Cortex of kidney (tissue), 1 donor: ENCODE measurements around the gene MAD1L1.
"Not testable (repeated sequence)": the region's sequence is repeated elsewhere in the genome, so short reads cannot be mapped to it uniquely, and the experiment has no call there.

Experiments used
- DNase-seq: peaks from one replicate; lab custom pipeline; 2025; lab: John Stamatoyannopoulos, UW

MAD1L1 gene

DNA sequence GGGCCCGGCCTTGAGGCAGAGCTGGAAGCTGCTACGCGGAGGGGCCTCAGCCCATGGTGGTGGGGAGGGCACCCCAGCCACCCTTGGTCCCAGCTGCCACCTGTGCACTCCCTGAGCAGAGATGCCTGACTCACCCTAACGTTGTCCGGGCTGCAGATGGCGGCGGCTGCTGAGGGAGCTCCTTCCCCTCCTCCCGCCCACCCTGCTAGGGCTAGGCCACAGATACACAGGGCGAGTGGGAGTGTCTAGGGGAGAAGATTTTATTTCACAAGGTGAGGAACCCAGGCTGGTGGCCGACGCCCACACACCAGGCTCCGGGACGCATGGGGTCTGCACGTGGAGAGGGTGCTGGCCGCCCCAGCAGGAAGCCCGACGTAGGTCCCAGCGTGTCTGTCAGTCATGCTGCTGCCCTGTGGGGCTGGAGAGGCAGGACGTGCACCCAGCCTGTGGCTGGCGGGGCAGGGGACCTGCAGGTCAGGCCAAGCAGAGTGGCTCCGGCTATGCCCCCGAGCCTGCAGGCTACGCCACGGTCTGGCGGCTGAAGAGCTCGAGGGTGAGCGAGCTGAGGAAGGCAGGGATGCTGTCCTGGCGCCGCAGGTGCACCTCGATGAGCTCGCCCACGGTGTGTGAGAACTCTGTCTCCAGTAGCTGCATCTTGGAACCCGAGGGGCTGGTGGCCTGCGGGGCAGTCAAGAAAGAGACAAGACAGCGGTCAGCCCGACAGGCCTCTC lies 417.0 kb downstream of the MAD1L1 start:
- not testable (repeated sequence) for DNase-seq

GRCh38 chr7:1815051-1815481 lies 417.7 kb downstream of the MAD1L1 start:
- DNase-seq = no peak

- DNase-seq = no peak
Measured at GRCh38 chr7:1814089-1814811, 418.5 kb downstream of the MAD1L1 start.

GRCh38 chr7:1813394-1814088 lies 419.2 kb downstream of the MAD1L1 start:
- no peak for DNase-seq

GRCh38 chr7:1812509-1813393 lies 420.0 kb downstream of the MAD1L1 start:
- no peak for DNase-seq

DNA sequence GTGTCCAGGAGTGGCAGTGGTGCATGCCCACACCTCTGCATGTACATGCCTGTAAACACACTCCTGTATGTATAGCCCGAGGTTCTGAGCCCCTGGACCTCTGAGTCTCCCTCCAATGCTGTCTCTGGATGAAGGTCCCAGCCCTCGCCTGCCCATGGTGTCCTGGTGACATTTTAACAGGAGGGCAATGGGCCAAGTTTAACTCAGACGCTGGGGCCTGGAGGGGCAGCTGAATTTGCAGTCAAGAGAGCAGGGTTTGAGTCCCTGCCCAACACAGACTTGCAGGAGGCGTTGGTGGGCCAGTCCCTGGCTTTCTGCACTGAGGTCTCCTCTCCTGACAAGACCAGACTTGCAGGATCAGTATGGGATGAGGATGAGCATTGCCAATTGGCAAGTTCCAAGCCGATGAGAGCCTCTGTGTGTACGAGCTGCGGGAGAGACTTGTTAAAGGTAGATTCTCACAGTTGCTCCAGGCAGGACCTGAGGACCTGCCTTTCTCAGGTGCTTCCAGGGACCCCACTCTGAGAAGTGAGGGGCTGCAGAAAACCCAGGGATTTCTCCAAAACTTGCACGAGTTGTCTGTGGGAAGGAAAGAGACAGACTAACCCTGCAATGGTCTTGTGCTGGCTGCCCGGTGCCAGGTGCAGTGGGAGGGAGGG lies 420.8 kb downstream of the MAD1L1 start:
- DNase-seq = no peak

GRCh38 chr7:1810961-1811849 lies 421.5 kb downstream of the MAD1L1 start:
- no peak for DNase-seq

GRCh38 chr7:1810521-1810920 lies 422.2 kb downstream of the MAD1L1 start:
- no peak for DNase-seq

GRCh38 chr7:1809601-1810258 lies 423.0 kb downstream of the MAD1L1 start:
- DNase-seq = no peak

- DNase-seq = no peak
Measured at GRCh38 chr7:1809070-1809469, 423.7 kb downstream of the MAD1L1 start.

DNA sequence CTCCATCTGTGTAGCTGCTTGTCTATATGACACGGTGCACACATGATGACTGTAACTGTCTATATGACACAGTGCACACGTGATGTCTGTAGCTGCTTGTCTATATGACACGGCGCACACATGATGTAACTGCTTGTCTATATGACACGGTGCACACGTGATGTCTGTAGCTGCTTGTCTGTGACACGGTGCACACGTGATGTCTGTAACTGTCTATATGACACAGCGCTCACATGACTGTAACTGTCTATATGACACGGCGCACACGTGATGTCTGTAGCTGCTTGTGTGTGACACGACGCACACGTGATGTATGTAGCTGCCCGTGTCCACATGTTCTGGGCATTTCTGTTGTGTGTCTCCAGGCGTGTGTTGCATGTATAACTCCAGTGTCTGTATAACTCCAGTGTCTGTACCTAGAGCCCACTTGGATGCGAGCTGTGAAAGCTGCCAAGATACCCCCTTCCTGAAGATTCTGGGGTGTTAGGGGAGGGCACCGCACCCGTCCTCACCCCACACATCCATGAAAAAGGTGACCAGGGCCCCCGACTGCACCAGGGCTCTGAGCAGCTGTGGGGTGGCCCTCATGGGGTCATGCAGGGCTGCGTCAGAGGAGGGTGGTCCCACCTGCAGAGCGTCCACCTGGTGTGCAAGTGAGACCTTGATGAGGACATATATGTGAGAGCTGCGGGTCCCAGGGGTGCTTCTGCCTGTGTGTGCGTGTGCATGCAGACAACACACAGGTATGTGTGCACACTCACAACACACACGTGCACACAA lies 424.7 kb downstream of the MAD1L1 start:
- no peak for DNase-seq

- DNase-seq = no peak
Measured at GRCh38 chr7:1806354-1806753, 426.4 kb downstream of the MAD1L1 start.

DNA sequence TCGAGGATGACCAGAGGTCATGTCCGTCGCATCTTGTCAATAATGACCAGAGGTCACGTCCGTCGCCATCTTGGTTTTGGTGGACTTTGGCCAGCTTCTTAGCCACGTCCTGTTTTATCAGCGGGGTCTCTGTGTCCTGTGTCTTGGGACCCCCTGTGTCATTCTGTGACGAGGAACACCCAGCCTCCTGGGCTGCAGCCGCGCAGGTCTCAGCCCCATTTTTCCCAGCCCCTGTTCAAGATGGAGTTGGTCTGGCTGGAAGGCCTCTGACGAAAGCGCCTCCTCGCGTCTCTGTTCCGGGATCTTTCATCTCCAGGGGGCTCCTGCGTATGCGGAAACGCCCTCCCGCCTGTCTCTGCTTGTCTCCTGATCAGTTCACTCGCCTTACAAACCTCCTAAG lies 428.4 kb downstream of the MAD1L1 start:
- DNase-seq = no peak

DNA sequence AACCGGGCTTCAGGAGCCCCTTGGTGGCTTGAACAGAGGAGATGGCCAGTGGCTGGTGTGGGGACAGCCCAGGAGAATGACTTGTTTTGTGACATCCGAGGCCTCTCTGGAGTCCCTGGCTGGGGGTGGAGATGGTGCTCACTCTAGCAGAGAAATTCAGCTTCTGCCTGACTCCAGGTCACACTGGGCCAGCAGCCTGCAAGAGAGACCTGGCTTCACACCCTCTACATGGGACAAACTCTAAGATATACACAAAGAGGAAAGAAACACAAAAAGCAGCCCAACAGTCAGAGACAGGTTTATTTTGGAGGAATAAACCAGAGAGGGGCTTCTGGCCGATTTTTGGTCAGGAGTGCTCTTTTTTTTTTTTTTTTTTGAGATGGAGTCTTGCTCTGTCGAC lies 429.8 kb downstream of the MAD1L1 start:
- DNase-seq = no peak

DNA sequence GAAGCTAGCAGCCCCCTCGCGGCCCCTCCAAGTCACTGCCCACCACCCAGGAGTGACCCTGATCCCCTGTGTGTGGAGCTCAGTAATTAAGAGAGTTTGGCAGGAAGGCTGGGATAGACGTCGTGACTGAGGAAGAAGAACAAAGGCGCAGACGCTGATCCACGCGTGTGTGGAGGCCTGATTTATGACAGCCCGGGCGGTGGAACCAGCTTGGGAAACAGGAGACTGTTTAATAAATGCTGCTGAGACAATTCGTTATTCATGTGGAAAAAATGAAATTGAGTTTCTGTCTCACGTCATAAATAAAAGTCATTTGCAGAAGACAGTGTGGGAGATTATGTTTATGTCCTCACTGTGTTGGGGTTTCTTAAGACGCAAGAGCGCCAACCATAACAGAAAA lies 431.8 kb downstream of the MAD1L1 start:
- DNase-seq = no peak

DNA sequence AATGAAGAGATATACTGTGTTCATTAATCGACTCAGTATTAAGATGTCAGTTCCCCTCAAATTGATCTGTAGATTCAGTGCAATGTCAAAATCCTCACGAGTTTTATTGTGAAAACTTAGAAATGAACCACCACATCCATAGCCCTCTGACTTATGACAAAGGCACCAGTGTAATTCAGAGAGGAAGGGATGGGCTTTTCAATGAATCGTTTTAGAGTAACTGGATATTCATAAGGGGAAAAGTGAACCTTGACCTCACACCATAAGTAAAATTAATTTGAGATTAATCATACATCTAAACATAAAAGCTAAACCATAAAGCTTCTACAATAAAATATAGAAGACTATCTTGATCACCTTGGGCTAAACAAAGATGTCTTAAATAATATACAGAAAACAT lies 434.6 kb downstream of the MAD1L1 start:
- no peak for DNase-seq

- no peak for DNase-seq
Measured at GRCh38 chr7:1794888-1795542, 437.7 kb downstream of the MAD1L1 start.

DNA sequence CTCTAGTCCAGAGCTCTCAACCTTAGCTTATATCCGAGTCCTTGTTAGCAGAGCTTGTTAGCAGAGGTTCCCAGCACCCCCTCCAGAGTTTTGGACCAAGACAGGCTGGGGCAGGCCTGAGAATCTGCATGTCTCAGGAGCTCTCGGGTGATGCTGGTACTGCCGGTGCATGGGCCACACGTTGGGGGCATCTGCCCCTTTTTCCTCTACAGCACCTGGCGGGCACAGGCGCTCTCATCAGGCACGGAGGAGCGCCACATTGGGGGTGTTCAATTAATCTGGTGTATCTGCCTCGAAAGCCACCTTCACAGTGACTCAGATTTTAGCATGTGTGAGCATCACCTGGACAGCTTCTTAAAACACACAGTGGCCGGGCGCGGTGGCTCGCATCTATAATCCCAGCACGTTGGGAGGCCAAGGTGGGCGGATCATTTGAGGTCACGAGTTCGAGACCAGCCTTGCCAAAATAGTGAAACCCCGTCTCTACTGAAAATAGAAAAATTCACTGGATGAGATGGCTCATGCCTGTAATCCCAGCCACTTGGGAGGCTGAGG lies 445.0 kb downstream of the MAD1L1 start:
- DNase-seq = no peak
